K562 (cell line): ENCODE results near the gene MAST3. TPM values are rescaled to one million over a fixed set of nuclear protein-coding genes. Genes with fewer than 3 reads are reported as not detected.
A peak's percentile ranks its signal among the peaks of the same experiment; 100 is the strongest.

ENCODE experiments used
- GTF2E2 ChIP-seq: fragments of 200-800 bp; sonication (Bioruptor generic); IDR thresholded peaks from 2 replicates; pipeline ENCODE4 v1.6.1; 2016; ENCODE audit warnings: missing genetic modification characterization, missing compliant biosample characterization
- HDGF ChIP-seq: fragments of 450-650 bp; IDR thresholded peaks from 2 replicates; pipeline ENCODE4 v1.6.1; 2016
- KAT8 ChIP-seq: fragments of 450-650 bp; IDR thresholded peaks from 2 replicates; pipeline ENCODE4 v1.6.1; 2016; ENCODE audit warnings: low read depth, mild to moderate bottlenecking
- MBD2 ChIP-seq: sonication (generic); IDR thresholded peaks from 2 replicates; pipeline ENCODE4 v1.6.1; 2016; ENCODE audit warnings: low read depth, borderline replicate concordance
- NFIC ChIP-seq: fragments of 450-650 bp; IDR thresholded peaks from 2 replicates; pipeline ENCODE4 v1.6.1; 2017; ENCODE audit warnings: mild to moderate bottlenecking, inconsistent platforms
- POLR2B ChIP-seq: fragments of 450-650 bp; IDR thresholded peaks from 2 replicates; pipeline ENCODE4 v1.6.1; 2018; ENCODE audit warnings: low read depth; ENCODE audit not compliant: partially characterized antibody
- RFX7 ChIP-seq: fragments of 250-450 bp; sonication (Bioruptor Pico); IDR thresholded peaks from 2 replicates; pipeline ENCODE4 v1.5.1; 2021; ENCODE audit warnings: mild to moderate bottlenecking
- ZBTB40 ChIP-seq, 2 experiments: fragments of 450-650 bp in 1 of 2; sonication (generic) in 1 of 2; formaldehyde crosslinking in 1 of 2; IDR thresholded peaks; 2 replicates each; pipeline versions ENCODE4 v1.7.1 to v1.9.0; 2016 to 2022; ENCODE audit warnings: inconsistent platforms in 1 of 2, mild to moderate bottlenecking in 1 of 2, missing genetic modification reagents in 1 of 2
- polyA plus RNA-seq, 8 experiments: library from polyadenylated mRNA; depleted of rRNA in 4 of 8; stranded (reverse) in 5 of 8; unstranded in 3 of 8; fragments of >200 nt; fragmentation: Nextera tagmentation in 2 of 8; fragmentation: Illumina TruSeq in 1 of 8; extraction: Ambion mirVana in 2 of 8; extraction: Trizol in 1 of 8; gene quantifications; 2 replicates each; pipeline versions ENCODE4 v1.2.1 to v1.2.3, GENCODE V29; 2011 to 2014; ENCODE audit warnings: inconsistent platforms in 1 of 8, missing spikeins in 1 of 8
- total RNA-seq, 7 experiments: library from RNA; depleted of rRNA in 6 of 7; stranded (reverse); fragments of >200 nt in 6 of 7; fragmentation: Illumina TruSeq in 2 of 7; extraction: Trizol in 2 of 7; gene quantifications; 2 replicates each; pipeline versions ENCODE4 v1.2.1 to v1.2.3, GENCODE V29; 2011 to 2021; ENCODE audit warnings: low replicate concordance in 1 of 7
- TF ChIP-seq, protein P1 (sequence below), 2 experiments: fragments of 450-650 bp; conservative IDR thresholded peaks; 2 replicates each; pipeline ENCODE4 v1.6.1; 2017; ENCODE audit warnings: mild to moderate bottlenecking in 2 of 2, moderate library complexity in 2 of 2
- TF ChIP-seq, protein P2 (sequence below), 3 experiments: fragments of 200-800 bp in 1 of 3; fragments of 250-450 bp in 1 of 3; fragments of 450-650 bp in 1 of 3; sonication (Bioruptor Pico) in 1 of 3; sonication (Bioruptor generic) in 1 of 3; formaldehyde crosslinking in 1 of 3; IDR thresholded peaks; 2 replicates each; pipeline versions ENCODE4 v1.6.1 to v1.8.0; 2016 to 2022; ENCODE audit warnings: mild to moderate bottlenecking in 2 of 3, missing genetic modification characterization in 2 of 3, missing compliant biosample characterization in 1 of 3, moderate library complexity in 1 of 3

The MAST3 gene
- total and polyA plus RNA-seq, 9 of the 15 experiments (the other 6 are each of a cell fraction or from before 2014, with no cell fraction given): 0.94 to 9.9 (median 2.4) TPM

DNA sequence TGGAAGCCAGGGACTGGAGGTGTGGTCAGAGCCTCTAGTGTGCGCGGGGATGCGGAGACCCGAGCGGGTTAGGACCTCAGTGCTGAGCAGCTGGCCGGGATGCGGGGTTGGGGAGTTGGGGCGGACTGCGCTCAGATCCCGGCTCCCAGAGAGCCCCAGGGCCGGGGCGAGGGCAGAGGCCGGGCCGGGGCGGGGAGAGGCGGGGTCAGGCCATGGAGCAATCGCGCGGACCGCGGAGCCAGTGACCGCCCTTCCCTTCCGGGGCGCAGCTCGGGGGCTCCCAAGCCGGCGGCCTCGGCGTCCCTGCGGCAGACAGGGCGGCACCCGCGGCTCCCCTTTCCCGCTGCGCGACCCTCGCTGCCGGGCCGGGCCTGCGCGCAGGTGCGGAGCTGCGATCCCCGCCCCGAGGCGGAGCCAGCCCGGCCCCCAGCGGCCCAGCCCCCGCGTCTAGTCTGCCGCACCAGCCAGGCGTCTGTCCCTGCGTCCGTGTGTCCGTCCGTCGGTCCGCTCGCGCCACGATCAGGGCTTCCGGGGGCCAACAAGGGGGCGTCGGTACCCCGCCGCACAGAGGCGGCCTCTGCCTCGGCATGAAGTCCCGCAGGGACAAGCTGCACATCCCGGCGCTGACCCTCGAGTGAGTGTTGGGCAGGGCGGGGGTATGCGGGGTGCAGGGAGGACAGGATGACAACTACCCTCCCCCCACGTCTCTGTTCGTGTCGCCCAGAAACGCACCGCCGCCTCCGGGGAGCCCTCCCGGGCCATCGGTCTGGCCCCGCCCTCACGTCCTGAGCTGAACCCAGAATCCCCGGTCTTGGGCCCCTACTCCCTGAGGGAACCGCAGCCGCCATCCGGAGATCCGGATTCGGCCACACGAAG lies 12.4 kb downstream of the MAST3 start (continued):
- TF ChIP-seq, protein P1, sequence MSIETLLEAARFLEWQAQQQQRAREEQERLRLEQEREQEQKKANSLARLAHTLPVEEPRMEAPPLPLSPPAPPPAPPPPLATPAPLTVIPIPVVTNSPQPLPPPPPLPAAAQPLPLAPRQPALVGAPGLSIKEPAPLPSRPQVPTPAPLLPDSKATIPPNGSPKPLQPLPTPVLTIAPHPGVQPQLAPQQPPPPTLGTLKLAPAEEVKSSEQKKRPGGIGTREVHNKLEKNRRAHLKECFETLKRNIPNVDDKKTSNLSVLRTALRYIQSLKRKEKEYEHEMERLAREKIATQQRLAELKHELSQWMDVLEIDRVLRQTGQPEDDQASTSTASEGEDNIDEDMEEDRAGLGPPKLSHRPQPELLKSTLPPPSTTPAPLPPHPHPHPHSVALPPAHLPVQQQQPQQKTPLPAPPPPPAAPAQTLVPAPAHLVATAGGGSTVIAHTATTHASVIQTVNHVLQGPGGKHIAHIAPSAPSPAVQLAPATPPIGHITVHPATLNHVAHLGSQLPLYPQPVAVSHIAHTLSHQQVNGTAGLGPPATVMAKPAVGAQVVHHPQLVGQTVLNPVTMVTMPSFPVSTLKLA (conservative IDR thresholded peaks at IDR 0.05): peak in 1 of 2 experiments; percentile 66; a peak in 2 of 4 replicates
- TF ChIP-seq, protein P2, sequence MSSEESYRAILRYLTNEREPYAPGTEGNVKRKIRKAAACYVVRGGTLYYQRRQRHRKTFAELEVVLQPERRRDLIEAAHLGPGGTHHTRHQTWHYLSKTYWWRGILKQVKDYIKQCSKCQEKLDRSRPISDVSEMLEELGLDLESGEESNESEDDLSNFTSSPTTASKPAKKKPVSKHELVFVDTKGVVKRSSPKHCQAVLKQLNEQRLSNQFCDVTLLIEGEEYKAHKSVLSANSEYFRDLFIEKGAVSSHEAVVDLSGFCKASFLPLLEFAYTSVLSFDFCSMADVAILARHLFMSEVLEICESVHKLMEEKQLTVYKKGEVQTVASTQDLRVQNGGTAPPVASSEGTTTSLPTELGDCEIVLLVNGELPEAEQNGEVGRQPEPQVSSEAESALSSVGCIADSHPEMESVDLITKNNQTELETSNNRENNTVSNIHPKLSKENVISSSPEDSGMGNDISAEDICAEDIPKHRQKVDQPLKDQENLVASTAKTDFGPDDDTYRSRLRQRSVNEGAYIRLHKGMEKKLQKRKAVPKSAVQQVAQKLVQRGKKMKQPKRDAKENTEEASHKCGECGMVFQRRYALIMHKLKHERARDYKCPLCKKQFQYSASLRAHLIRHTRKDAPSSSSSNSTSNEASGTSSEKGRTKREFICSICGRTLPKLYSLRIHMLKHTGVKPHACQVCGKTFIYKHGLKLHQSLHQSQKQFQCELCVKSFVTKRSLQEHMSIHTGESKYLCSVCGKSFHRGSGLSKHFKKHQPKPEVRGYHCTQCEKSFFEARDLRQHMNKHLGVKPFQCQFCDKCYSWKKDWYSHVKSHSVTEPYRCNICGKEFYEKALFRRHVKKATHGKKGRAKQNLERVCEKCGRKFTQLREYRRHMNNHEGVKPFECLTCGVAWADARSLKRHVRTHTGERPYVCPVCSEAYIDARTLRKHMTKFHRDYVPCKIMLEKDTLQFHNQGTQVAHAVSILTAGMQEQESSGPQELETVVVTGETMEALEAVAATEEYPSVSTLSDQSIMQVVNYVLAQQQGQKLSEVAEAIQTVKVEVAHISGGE (CRISPR knock-in tag; IDR thresholded peaks at IDR 0.05): peak in 1 of 3 experiments; percentile 52; a peak in 1 of 6 replicates
- TF ChIP-seq NFIC: peak; percentile 23; the same call in 1 of the 2 replicates
- no peak for TF ChIP-seq HDGF
- no peak for TF ChIP-seq POLR2B
- no peak for TF ChIP-seq GTF2E2 (tag)
- no peak; the same call in 1 of the 2 replicates for TF ChIP-seq MBD2
- no peak for TF ChIP-seq RFX7 (CRISPR knock-in tag)
- no peak for TF ChIP-seq KAT8
- TF ChIP-seq ZBTB40 (IDR thresholded peaks at IDR 0.05): peak; percentile 50; the same call in 1 of the 2 replicates
- no peak for TF ChIP-seq ZBTB40 (CRISPR knock-in tag; IDR thresholded peaks at IDR 0.05)
